Colonic mucosa (tissue), 4 donors: ENCODE measurements around the gene ARFGAP2. TPM values are rescaled to one million over a fixed set of nuclear protein-coding genes. Genes with fewer than 3 reads are reported as not detected.

ENCODE experiments used
- DNase-seq: peaks from one replicate; pipeline ENCODE4 v3.0.0-alpha.2; 2020
- H3K27ac ChIP-seq: fragments of 200-600 bp; one replicate; pipeline ENCODE4 v1.8.0; 2021
- H3K27me3 ChIP-seq: fragments of 200-600 bp; one replicate; pipeline ENCODE4 v1.8.0; 2021
- H3K36me3 ChIP-seq: fragments of 200-600 bp; one replicate; pipeline ENCODE4 v1.8.0; 2021
- H3K4me1 ChIP-seq: fragments of 200-600 bp; one replicate; pipeline ENCODE4 v1.8.0; 2021; ENCODE audit warnings: mild to moderate bottlenecking
- H3K4me3 ChIP-seq: fragments of 200-600 bp; one replicate; pipeline ENCODE4 v1.8.0; 2021
- H3K9ac ChIP-seq, 2 donors: one replicate each; pipeline ENCODE4 v1.7.0; 2013; ENCODE audit warnings: control low read depth in 2 of 2, low read depth in 2 of 2, low read length in 2 of 2
- H3K9me3 ChIP-seq: fragments of 200-600 bp; one replicate; pipeline ENCODE4 v1.8.0; 2021
- CTCF ChIP-seq: fragments of 200-600 bp; IDR thresholded peaks from one replicate; pipeline ENCODE4 v1.8.0; 2022; ENCODE audit warnings: antibody characterized with exemption, mild to moderate bottlenecking
- intact Hi-C: fragments of 100-400 bp; cut with DNase I; formaldehyde crosslinking; loops from one replicate; pipeline ENCODE4 v1.14.1; 2022
- total RNA-seq, 2 donors: library from RNA; stranded (reverse); fragmentation: NEBNext Ultra II Directional in 1 of 2; extraction: Animal tissue kit (Norgen Biotek cat#: 25700) in 1 of 2; gene quantifications; one replicate each; pipeline ENCODE4 v1.2.1, GENCODE V29; 2021
- donor health status: healthy.
- donor health status: DM: no; HTN: no; CAD: no.
- donor health status: DM: no; HTN: no; CAD: no.

Gene ARFGAP2
- total RNA-seq, 2 donors from 2014 or later: 64.6 to 109 TPM

- Histone ChIP-seq H3K9ac (no peak overlapping the region), H3K27ac (no peak overlapping the region), H3K4me3 (no peak overlapping the region), H3K27me3 (no peaks in the 10 kb centered on the region), H3K36me3 (no peaks in the 10 kb centered on the region), H3K4me1 (no peaks in the 10 kb centered on the region), H3K9me3 (no peaks in the 10 kb centered on the region)
- intact Hi-C loops: no loop called here
- DNase-seq: no peak
- no peak for TF ChIP-seq CTCF
Observed at GRCh38 chr11:47132981-47133380, 43.7 kb downstream of the ARFGAP2 start.

- no peaks in the 10 kb centered on the region for H3K9me3 ChIP-seq
- no peaks in the 10 kb centered on the region for H3K27me3 ChIP-seq
- H3K9ac ChIP-seq: no peak overlapping the region
- H3K27ac ChIP-seq: no peak overlapping the region
- H3K4me1 ChIP-seq: no peaks in the 10 kb centered on the region
- TF ChIP-seq CTCF: no peak
- no peak for DNase-seq
- intact Hi-C loops: no loop called here
- H3K36me3 ChIP-seq: no peaks in the 10 kb centered on the region
- no peak overlapping the region for H3K4me3 ChIP-seq
Observed at GRCh38 chr11:47132490-47132889, 44.2 kb downstream of the ARFGAP2 start.

- H3K9ac ChIP-seq: no peak overlapping the region
- TF ChIP-seq CTCF: no peak
- H3K27ac ChIP-seq: no peak overlapping the region
Observed at GRCh38 chr11:47131136-47131535, 45.5 kb downstream of the ARFGAP2 start.

GRCh38 chr11:47130543-47130942, 46.1 kb downstream of the ARFGAP2 start:
- intact Hi-C loops: no loop called here
- Histone ChIP-seq H3K9ac (no peak overlapping the region), H3K4me1 (no peaks in the 10 kb centered on the region), H3K4me3 (no peak overlapping the region), H3K36me3 (no peaks in the 10 kb centered on the region), H3K27me3 (no peaks in the 10 kb centered on the region), H3K9me3 (no peaks in the 10 kb centered on the region), H3K27ac (no peak overlapping the region)
- no peak for DNase-seq
- TF ChIP-seq CTCF: no peak

More at GRCh38 chr11:47131136-47131535, 45.5 kb downstream of the ARFGAP2 start:
- Histone ChIP-seq H3K4me3 (no peak overlapping the region), H3K4me1 (no peaks in the 10 kb centered on the region), H3K9me3 (no peaks in the 10 kb centered on the region), H3K27me3 (no peaks in the 10 kb centered on the region), H3K36me3 (no peaks in the 10 kb centered on the region)
- DNase-seq: no peak
- intact Hi-C loops: no loop called here

GRCh38 chr11:47127213-47127612, 49.5 kb downstream of the ARFGAP2 start:
- intact Hi-C loops: no loop called here
- Histone ChIP-seq H3K27ac (no peak overlapping the region), H3K36me3 (no peaks in the 10 kb centered on the region), H3K9me3 (no peaks in the 10 kb centered on the region), H3K4me3 (no peak overlapping the region), H3K4me1 (no peaks in the 10 kb centered on the region), H3K27me3 (no peaks in the 10 kb centered on the region), H3K9ac (no peak overlapping the region)
- TF ChIP-seq CTCF: no peak
- DNase-seq: no peak

- TF ChIP-seq CTCF: no peak
- Histone ChIP-seq H3K4me3 (no peak overlapping the region), H3K9ac (no peak overlapping the region), H3K36me3 (no peaks in the 10 kb centered on the region), H3K27ac (no peak overlapping the region), H3K4me1 (no peaks in the 10 kb centered on the region), H3K9me3 (no peaks in the 10 kb centered on the region), H3K27me3 (no peaks in the 10 kb centered on the region)
- DNase-seq: no peak
- intact Hi-C loops: no loop called here
Observed at GRCh38 chr11:47125083-47125482, 51.6 kb downstream of the ARFGAP2 start.
